IPS DF 4.7 (cell line): Measurements from ENCODE around the gene IRF6.
"Not testable (repeated sequence)": the region's sequence is repeated elsewhere in the genome, so short reads cannot be mapped to it uniquely, and the experiment has no call there.

Experiments
- DNase-seq: peaks from one replicate; pipeline ENCODE4 v3.0.0-alpha.2; 2013; ENCODE audit warnings: low spot score; ENCODE audit errors: extremely low read depth

The IRF6 gene

GRCh38 chr1:209823143-209824041, 17.4 kb upstream of the IRF6 start:
- DNase-seq, result no peak

GRCh38 chr1:209822706-209823105, 16.8 kb upstream of the IRF6 start:
- no peak for DNase-seq

- no peak for DNase-seq
Measured at GRCh38 chr1:209820986-209821385, 15.0 kb upstream of the IRF6 start.

GRCh38 chr1:209819058-209819457, 13.1 kb upstream of the IRF6 start:
- DNase-seq, result no peak

- DNase-seq, result no peak
Measured at GRCh38 chr1:209817691-209818090, 11.7 kb upstream of the IRF6 start.

GRCh38 chr1:209816923-209817322, 11.0 kb upstream of the IRF6 start:
- no peak for DNase-seq

GRCh38 chr1:209815931-209816341, 10.0 kb upstream of the IRF6 start:
- no peak for DNase-seq

- DNase-seq, result no peak
Measured at GRCh38 chr1:209815490-209815889, 9.5 kb upstream of the IRF6 start.

- DNase-seq, result no peak
Measured at GRCh38 chr1:209813902-209814301, 8.0 kb upstream of the IRF6 start.

GRCh38 chr1:209810783-209811182, 4.8 kb upstream of the IRF6 start:
- DNase-seq, result no peak

- no peak for DNase-seq
Measured at GRCh38 chr1:209809611-209810010, 3.7 kb upstream of the IRF6 start.

GRCh38 chr1:209808059-209808581, 2.2 kb upstream of the IRF6 start:
- DNase-seq, result no peak

- DNase-seq, result no peak
Measured at GRCh38 chr1:209807509-209807908, 1.6 kb upstream of the IRF6 start.

GRCh38 chr1:209805341-209805781, 581 bp downstream of the IRF6 start:
- no peak for DNase-seq

GRCh38 chr1:209803568-209803967, 2.4 kb downstream of the IRF6 start:
- no peak for DNase-seq

GRCh38 chr1:209802780-209803152, 3.2 kb downstream of the IRF6 start:
- no peak for DNase-seq

- no peak for DNase-seq
Measured at GRCh38 chr1:209802117-209802779, 3.7 kb downstream of the IRF6 start.

GRCh38 chr1:209800984-209801834, 4.7 kb downstream of the IRF6 start:
- no peak for DNase-seq

GRCh38 chr1:209797978-209798639, 7.8 kb downstream of the IRF6 start:
- DNase-seq, result no peak

- DNase-seq, result not testable (repeated sequence)
Measured at GRCh38 chr1:209793711-209794110, 12.2 kb downstream of the IRF6 start.

- DNase-seq, result no peak
Measured at GRCh38 chr1:209791920-209792319, 14.0 kb downstream of the IRF6 start.
